Esophagus squamous epithelium (tissue), 5 donors: Measurements from ENCODE around the gene CALB2. TPM values are rescaled to one million over a fixed set of nuclear protein-coding genes. Genes with fewer than 3 reads are reported as not detected.

Experiments used
- DNase-seq: peaks from one replicate; lab custom pipeline; 2025; lab: John Stamatoyannopoulos, UW
- H3K27ac ChIP-seq, 4 donors: fragments of 200-600 bp; sonication (generic); one replicate each; pipeline ENCODE4 v1.5.1; 2016 to 2019; ENCODE audit warnings: mild to moderate bottlenecking in 1 of 4
- H3K27me3 ChIP-seq, 4 donors: fragments of 200-600 bp; sonication (generic); 1 replicate in 3 of 4; 2 replicates in 1 of 4; pipeline versions ENCODE4 v1.5.1 to v1.6.0; 2017 to 2021; ENCODE audit warnings: antibody characterized with exemption in 1 of 4
- H3K36me3 ChIP-seq, 3 donors: fragments of 200-600 bp; sonication (generic); one replicate each; pipeline ENCODE4 v1.5.1; 2016 to 2019
- H3K4me1 ChIP-seq, 3 donors: fragments of 200-600 bp; sonication (generic); one replicate each; pipeline ENCODE4 v1.5.1; 2017 to 2019
- H3K4me3 ChIP-seq, 4 donors: fragments of 200-600 bp; sonication (generic); 1 replicate in 3 of 4; 2 replicates in 1 of 4; pipeline ENCODE4 v1.5.1; 2016 to 2019; ENCODE audit warnings: mild to moderate bottlenecking in 2 of 4, moderate library complexity in 1 of 4
- H3K9me3 ChIP-seq, 3 donors: fragments of 200-600 bp; sonication (generic); one replicate each; pipeline ENCODE4 v1.5.1; 2016 to 2019
- CTCF ChIP-seq, 6 experiments: fragments of 450-650 bp in 4 of 6; fragments of 200-600 bp in 2 of 6; sonication (generic) in 2 of 6; IDR thresholded peaks; one replicate each; pipeline ENCODE4 v1.5.1; 2016 to 2019; ENCODE audit warnings: antibody characterized with exemption in 6 of 6, mild to moderate bottlenecking in 4 of 6, moderate library complexity in 4 of 6
- POLR2A ChIP-seq, 4 donors: fragments of 450-650 bp; IDR thresholded peaks; one replicate each; pipeline ENCODE4 v1.6.1; 2017; ENCODE audit warnings: antibody characterized with exemption in 4 of 4, mild to moderate bottlenecking in 4 of 4, moderate library complexity in 3 of 4
- WGBS, 2 donors: methylation state at CpG; one replicate each; pipeline ENCODE4 v1.1.5; 2018; 5-methylcytosine and 5-hydroxymethylcytosine counted together
- intact Hi-C: fragments of 100-400 bp; cut with DNase I; formaldehyde crosslinking; loops from one replicate; pipeline ENCODE4 v1.15.0; 2022
- total RNA-seq, 4 donors: library from RNA; depleted of rRNA; stranded (reverse); fragments of >200 nt; gene quantifications; one replicate each; pipeline ENCODE4 v1.1.0, GENCODE V29; 2016
- donor health status: DM: yes; HTN: yes; CAD: no.

Gene CALB2
- total RNA-seq, 4 donors from 2014 or later, result 0.35 to 3.8 (median 2.4) TPM

- no peak for DNase-seq
- Histone ChIP-seq H3K9me3 (no peaks in the 10 kb centered on the region), H3K36me3 (no peaks in the 10 kb centered on the region), H3K27me3 (peaks cover 0 to 39% (median 0%) of the 10 kb centered on the region in 4 donors), H3K4me3 (no peak overlapping the region), H3K27ac (peak overlapping the region in 2 of 4 donors; percentile 56 to 71), H3K4me1 (peaks cover 0 to 48% (median 0%) of the 10 kb centered on the region in 3 donors)
- TF ChIP-seq POLR2A (IDR thresholded peaks at IDR 0.05) (no peak), CTCF (IDR thresholded peaks at IDR 0.05) (no peak)
- intact Hi-C loops, result no loop called here
- 53 to 63% methylated on average over 9 to 10 of the region's 10 CpGs for WGBS, 2 donors
Measured at GRCh38 chr16:71384073-71384724, 25.7 kb downstream of the CALB2 start.

GRCh38 chr16:71387045-71387871, 28.7 kb downstream of the CALB2 start:
- TF ChIP-seq CTCF (IDR thresholded peaks at IDR 0.05) (no peak), POLR2A (IDR thresholded peaks at IDR 0.05) (no peak)
- Histone ChIP-seq H3K36me3 (no peaks in the 10 kb centered on the region), H3K27ac (peak overlapping the region in 2 of 4 donors; percentile 57 to 58), H3K9me3 (no peaks in the 10 kb centered on the region), H3K27me3 (peaks cover 0 to 38% (median 0%) of the 10 kb centered on the region in 4 donors), H3K4me3 (no peak overlapping the region), H3K4me1 (peaks cover 0 to 48% (median 0%) of the 10 kb centered on the region in 3 donors)
- intact Hi-C loops, result no loop called here
- 11 to 25% methylated on average over 8 to 9 of the region's 9 CpGs for WGBS, 2 donors
- no peak for DNase-seq

GRCh38 chr16:71389330-71389729, 30.8 kb downstream of the CALB2 start:
- Histone ChIP-seq H3K4me1 (peaks cover 0 to 32% (median 0%) of the 10 kb centered on the region in 3 donors), H3K36me3 (no peaks in the 10 kb centered on the region), H3K27ac (no peak overlapping the region), H3K4me3 (no peak overlapping the region), H3K27me3 (peaks cover 0 to 38% (median 0%) of the 10 kb centered on the region in 4 donors), H3K9me3 (no peaks in the 10 kb centered on the region)
- TF ChIP-seq CTCF (IDR thresholded peaks at IDR 0.05), result no peak
- no peak for TF ChIP-seq POLR2A (IDR thresholded peaks at IDR 0.05)
- intact Hi-C loops, result no loop called here
- DNase-seq, result no peak
- 78 to 79% methylated on average over 7 of the region's 7 CpGs for WGBS, 2 donors

- TF ChIP-seq POLR2A (IDR thresholded peaks at IDR 0.05), result no peak
- no peak for TF ChIP-seq CTCF (IDR thresholded peaks at IDR 0.05)
- Histone ChIP-seq H3K4me1 (no peaks in the 10 kb centered on the region), H3K9me3 (no peaks in the 10 kb centered on the region), H3K27ac (no peak overlapping the region), H3K4me3 (no peak overlapping the region), H3K36me3 (no peaks in the 10 kb centered on the region), H3K27me3 (peaks cover 0 to 11% (median 0%) of the 10 kb centered on the region in 4 donors)
- intact Hi-C loops, result no loop called here
- 66% methylated on average over 10 of the region's 10 CpGs for WGBS, 2 donors
- no peak for DNase-seq
Measured at GRCh38 chr16:71396594-71396993, 38.1 kb downstream of the CALB2 start.
